ENCODE data around the gene REN. TPM values are rescaled to one million over a fixed set of nuclear protein-coding genes. Genes with fewer than 3 reads are reported as not detected.

Gene REN
- total and polyA plus RNA-seq, 2 donors (not counting 1 experiment from before 2014, with no cell fraction given), result 0.17 to 0.20 TPM

- Histone ChIP-seq H3K4me1 (ENCODE audit: control insufficient read depth, extremely low read depth, insufficient read depth, low read length) (peaks cover 19% of the 10 kb centered on the region), H3K4me2 (ENCODE audit: extremely low read depth, insufficient read depth, low read length) (no peak overlapping the region), H4K20me1 (ENCODE audit: control insufficient read depth, extremely low read depth, insufficient read depth, low read length) (no peaks in the 10 kb centered on the region), H3K4me3 (replicated peaks in 1 of 4; ENCODE audit: control extremely low read depth in 1 of 4, insufficient read depth in 1 of 4, low read depth in 3 of 4, low read length in 4 of 4) (no peak overlapping the region), H3K9ac (ENCODE audit: insufficient read depth, low read length) (no peak overlapping the region), H3K9me3 (ENCODE audit: control insufficient read depth, insufficient read depth, low read depth, low read length) (no peaks in the 10 kb centered on the region), H3K27me3 (ENCODE audit: control insufficient read depth, insufficient read depth, low read length) (no peaks in the 10 kb centered on the region), H3K79me2 (ENCODE audit: control insufficient read depth, insufficient read depth, low read length) (no peaks in the 10 kb centered on the region), H2AFZ (ENCODE audit: low read length) (no peak overlapping the region), H3K27ac (ENCODE audit: insufficient read depth, low read length) (no peak overlapping the region), H3K36me3 (ENCODE audit: control insufficient read depth, insufficient read depth, low read length) (peaks cover 5% of the 10 kb centered on the region)
- DNase-seq (ENCODE audit: low read depth in 2 of 2), result no peak
- TF ChIP-seq EZH2 (IDR thresholded peaks at IDR 0.05; ENCODE audit: low read length, missing control alignments), result no peak
- TF ChIP-seq, protein P1, sequence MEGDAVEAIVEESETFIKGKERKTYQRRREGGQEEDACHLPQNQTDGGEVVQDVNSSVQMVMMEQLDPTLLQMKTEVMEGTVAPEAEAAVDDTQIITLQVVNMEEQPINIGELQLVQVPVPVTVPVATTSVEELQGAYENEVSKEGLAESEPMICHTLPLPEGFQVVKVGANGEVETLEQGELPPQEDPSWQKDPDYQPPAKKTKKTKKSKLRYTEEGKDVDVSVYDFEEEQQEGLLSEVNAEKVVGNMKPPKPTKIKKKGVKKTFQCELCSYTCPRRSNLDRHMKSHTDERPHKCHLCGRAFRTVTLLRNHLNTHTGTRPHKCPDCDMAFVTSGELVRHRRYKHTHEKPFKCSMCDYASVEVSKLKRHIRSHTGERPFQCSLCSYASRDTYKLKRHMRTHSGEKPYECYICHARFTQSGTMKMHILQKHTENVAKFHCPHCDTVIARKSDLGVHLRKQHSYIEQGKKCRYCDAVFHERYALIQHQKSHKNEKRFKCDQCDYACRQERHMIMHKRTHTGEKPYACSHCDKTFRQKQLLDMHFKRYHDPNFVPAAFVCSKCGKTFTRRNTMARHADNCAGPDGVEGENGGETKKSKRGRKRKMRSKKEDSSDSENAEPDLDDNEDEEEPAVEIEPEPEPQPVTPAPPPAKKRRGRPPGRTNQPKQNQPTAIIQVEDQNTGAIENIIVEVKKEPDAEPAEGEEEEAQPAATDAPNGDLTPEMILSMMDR (conservative IDR thresholded peaks at IDR 0.05 in 1 of 2, IDR thresholded peaks at IDR 0.05 in 1 of 2; ENCODE audit: low read depth in 1 of 2, low read length in 2 of 2), result no peak
Measured at GRCh38 chr1:204126956-204127355, 39.2 kb downstream of the REN start.

- DNase-seq (ENCODE audit: low read depth in 2 of 2), result no peak
- no peak overlapping the region for H3K9ac ChIP-seq (ENCODE audit: insufficient read depth, low read length)
- peaks cover 15% of the 10 kb centered on the region for H3K4me1 ChIP-seq (ENCODE audit: control insufficient read depth, extremely low read depth, insufficient read depth, low read length)
- no peaks in the 10 kb centered on the region for H4K20me1 ChIP-seq (ENCODE audit: control insufficient read depth, extremely low read depth, insufficient read depth, low read length)
- H3K79me2 ChIP-seq (ENCODE audit: control insufficient read depth, insufficient read depth, low read length), result no peaks in the 10 kb centered on the region
- H3K27me3 ChIP-seq (ENCODE audit: control insufficient read depth, insufficient read depth, low read length), result no peaks in the 10 kb centered on the region
- TF ChIP-seq EZH2 (IDR thresholded peaks at IDR 0.05; ENCODE audit: low read length, missing control alignments), result no peak
- TF ChIP-seq, protein P1 (conservative IDR thresholded peaks at IDR 0.05 in 1 of 2, IDR thresholded peaks at IDR 0.05 in 1 of 2; ENCODE audit: low read depth in 1 of 2, low read length in 2 of 2), result no peak
- no peak overlapping the region for H3K4me2 ChIP-seq (ENCODE audit: extremely low read depth, insufficient read depth, low read length)
- no peak overlapping the region for H3K4me3 ChIP-seq (replicated peaks in 1 of 4; ENCODE audit: control extremely low read depth in 1 of 4, insufficient read depth in 1 of 4, low read depth in 3 of 4, low read length in 4 of 4)
- H3K27ac ChIP-seq (ENCODE audit: insufficient read depth, low read length), result no peak overlapping the region
- no peak overlapping the region for H2AFZ ChIP-seq (ENCODE audit: low read length)
- peaks cover 5% of the 10 kb centered on the region for H3K36me3 ChIP-seq (ENCODE audit: control insufficient read depth, insufficient read depth, low read length)
- no peaks in the 10 kb centered on the region for H3K9me3 ChIP-seq (ENCODE audit: control insufficient read depth, insufficient read depth, low read depth, low read length)
Measured at GRCh38 chr1:204126386-204126785, 39.8 kb downstream of the REN start.

GRCh38 chr1:204125759-204126351 lies 40.3 kb downstream of the REN start:
- H3K27ac ChIP-seq (ENCODE audit: insufficient read depth, low read length), result no peak overlapping the region
- no peak for DNase-seq (ENCODE audit: low read depth in 2 of 2)

More at GRCh38 chr1:204125759-204126351, 40.3 kb downstream of the REN start:
- Histone ChIP-seq H4K20me1 (ENCODE audit: control insufficient read depth, extremely low read depth, insufficient read depth, low read length) (no peaks in the 10 kb centered on the region), H3K36me3 (ENCODE audit: control insufficient read depth, insufficient read depth, low read length) (peaks cover 5% of the 10 kb centered on the region), H3K4me1 (ENCODE audit: control insufficient read depth, extremely low read depth, insufficient read depth, low read length) (peaks cover 10% of the 10 kb centered on the region), H3K4me2 (ENCODE audit: extremely low read depth, insufficient read depth, low read length) (no peak overlapping the region), H3K27me3 (ENCODE audit: control insufficient read depth, insufficient read depth, low read length) (no peaks in the 10 kb centered on the region), H3K9ac (ENCODE audit: insufficient read depth, low read length) (no peak overlapping the region), H2AFZ (ENCODE audit: low read length) (no peak overlapping the region), H3K4me3 (replicated peaks in 1 of 4; ENCODE audit: control extremely low read depth in 1 of 4, insufficient read depth in 1 of 4, low read depth in 3 of 4, low read length in 4 of 4) (no peak overlapping the region), H3K9me3 (ENCODE audit: control insufficient read depth, insufficient read depth, low read depth, low read length) (no peaks in the 10 kb centered on the region), H3K79me2 (ENCODE audit: control insufficient read depth, insufficient read depth, low read length) (no peaks in the 10 kb centered on the region)
- no peak for TF ChIP-seq EZH2 (IDR thresholded peaks at IDR 0.05; ENCODE audit: low read length, missing control alignments)
- TF ChIP-seq, protein P1 (conservative IDR thresholded peaks at IDR 0.05 in 1 of 2, IDR thresholded peaks at IDR 0.05 in 1 of 2; ENCODE audit: low read depth in 1 of 2, low read length in 2 of 2), result no peak
